ENCODE measurements around the gene IGSF21.

Gene IGSF21

GRCh38 chr1:18282851-18283600, 175.4 kb downstream of the IGSF21 start:
- H3K4me3 ChIP-seq (replicated peaks in 1 of 2; ENCODE audit: low read depth in 2 of 2, low read length in 2 of 2), result no peak overlapping the region
- DNase-seq (ENCODE audit: low read depth in 2 of 2), result no peak
- TF ChIP-seq CTCF (IDR thresholded peaks at IDR 0.05; ENCODE audit: low read depth, low read length), result no peak

- H3K4me3 ChIP-seq (replicated peaks in 1 of 2; ENCODE audit: low read depth in 2 of 2, low read length in 2 of 2), result no peak overlapping the region
- TF ChIP-seq CTCF (IDR thresholded peaks at IDR 0.05; ENCODE audit: low read depth, low read length), result no peak
- DNase-seq (ENCODE audit: low read depth in 2 of 2), result no peak
Observed at GRCh38 chr1:18283601-18284385, 176.2 kb downstream of the IGSF21 start.

GRCh38 chr1:18284805-18285537, 177.4 kb downstream of the IGSF21 start:
- DNase-seq (ENCODE audit: low read depth in 2 of 2), result no peak
- no peak for TF ChIP-seq CTCF (IDR thresholded peaks at IDR 0.05; ENCODE audit: low read depth, low read length)

GRCh38 chr1:18285538-18285924, 177.9 kb downstream of the IGSF21 start:
- no peak overlapping the region for H3K4me3 ChIP-seq (replicated peaks in 1 of 2; ENCODE audit: low read depth in 2 of 2, low read length in 2 of 2)
- DNase-seq (ENCODE audit: low read depth in 2 of 2), result no peak
- no peak for TF ChIP-seq CTCF (IDR thresholded peaks at IDR 0.05; ENCODE audit: low read depth, low read length)

More at GRCh38 chr1:18284805-18285537, 177.4 kb downstream of the IGSF21 start:
- no peak overlapping the region for H3K4me3 ChIP-seq (replicated peaks in 1 of 2; ENCODE audit: low read depth in 2 of 2, low read length in 2 of 2)

GRCh38 chr1:18288722-18289121, 181.1 kb downstream of the IGSF21 start:
- DNase-seq (ENCODE audit: low read depth in 2 of 2), result no peak
- no peak for TF ChIP-seq CTCF (IDR thresholded peaks at IDR 0.05; ENCODE audit: low read depth, low read length)
- H3K4me3 ChIP-seq (replicated peaks in 1 of 2; ENCODE audit: low read depth in 2 of 2, low read length in 2 of 2), result no peak overlapping the region

GRCh38 chr1:18289597-18289996, 182.0 kb downstream of the IGSF21 start:
- no peak for DNase-seq (ENCODE audit: low read depth in 2 of 2)
- no peak for TF ChIP-seq CTCF (IDR thresholded peaks at IDR 0.05; ENCODE audit: low read depth, low read length)
- no peak overlapping the region for H3K4me3 ChIP-seq (replicated peaks in 1 of 2; ENCODE audit: low read depth in 2 of 2, low read length in 2 of 2)

All from cardiac fibroblast (primary cell).